ENCODE data around the gene NLN. TPM values are rescaled to one million over a fixed set of nuclear protein-coding genes. Genes with fewer than 3 reads are reported as not detected.

NLN gene
- total RNA-seq, 1 donor from 2014 or later: 6.6 TPM

DNA sequence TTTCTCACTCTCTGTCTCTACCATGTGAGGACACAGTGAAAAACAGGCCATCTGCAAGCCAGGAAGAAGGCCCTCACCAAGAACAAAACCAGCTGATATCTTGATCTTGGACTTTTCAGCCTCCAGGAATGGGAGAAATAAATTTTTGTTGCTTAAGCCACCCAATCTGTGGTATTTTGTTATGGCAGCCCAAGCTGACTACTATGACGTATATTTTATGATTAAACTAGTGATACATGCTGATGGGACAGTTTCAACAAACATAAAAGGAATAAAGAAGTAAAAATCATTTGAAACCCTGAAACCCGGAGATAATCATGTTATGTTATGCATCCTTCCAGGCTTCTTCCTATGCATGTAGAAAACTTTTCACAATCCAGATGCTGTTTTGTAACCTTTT, 132.9 kb downstream of the NLN start:
- no peak for TF ChIP-seq POLR2A (IDR thresholded peaks at IDR 0.05)
- TF ChIP-seq, protein P1, sequence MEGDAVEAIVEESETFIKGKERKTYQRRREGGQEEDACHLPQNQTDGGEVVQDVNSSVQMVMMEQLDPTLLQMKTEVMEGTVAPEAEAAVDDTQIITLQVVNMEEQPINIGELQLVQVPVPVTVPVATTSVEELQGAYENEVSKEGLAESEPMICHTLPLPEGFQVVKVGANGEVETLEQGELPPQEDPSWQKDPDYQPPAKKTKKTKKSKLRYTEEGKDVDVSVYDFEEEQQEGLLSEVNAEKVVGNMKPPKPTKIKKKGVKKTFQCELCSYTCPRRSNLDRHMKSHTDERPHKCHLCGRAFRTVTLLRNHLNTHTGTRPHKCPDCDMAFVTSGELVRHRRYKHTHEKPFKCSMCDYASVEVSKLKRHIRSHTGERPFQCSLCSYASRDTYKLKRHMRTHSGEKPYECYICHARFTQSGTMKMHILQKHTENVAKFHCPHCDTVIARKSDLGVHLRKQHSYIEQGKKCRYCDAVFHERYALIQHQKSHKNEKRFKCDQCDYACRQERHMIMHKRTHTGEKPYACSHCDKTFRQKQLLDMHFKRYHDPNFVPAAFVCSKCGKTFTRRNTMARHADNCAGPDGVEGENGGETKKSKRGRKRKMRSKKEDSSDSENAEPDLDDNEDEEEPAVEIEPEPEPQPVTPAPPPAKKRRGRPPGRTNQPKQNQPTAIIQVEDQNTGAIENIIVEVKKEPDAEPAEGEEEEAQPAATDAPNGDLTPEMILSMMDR (IDR thresholded peaks at IDR 0.05): no peak
- no peak for TF ChIP-seq POLR2AphosphoS5 (IDR thresholded peaks at IDR 0.05; ENCODE audit: insufficient read depth in 1 of 2, low read depth in 1 of 2)
- Histone ChIP-seq H3K27ac (no peak overlapping the region), H3K4me3 (no peak overlapping the region), H3K4me1 (no peaks in the 10 kb centered on the region), H3K9me3 (no peaks in the 10 kb centered on the region), H3K36me3 (no peaks in the 10 kb centered on the region), H3K27me3 (no peaks in the 10 kb centered on the region)
- intact Hi-C loops (cut with DNase I): no loop called here
- DNase-seq (ENCODE audit: extremely low spot score in 2 of 2): no peak

DNA sequence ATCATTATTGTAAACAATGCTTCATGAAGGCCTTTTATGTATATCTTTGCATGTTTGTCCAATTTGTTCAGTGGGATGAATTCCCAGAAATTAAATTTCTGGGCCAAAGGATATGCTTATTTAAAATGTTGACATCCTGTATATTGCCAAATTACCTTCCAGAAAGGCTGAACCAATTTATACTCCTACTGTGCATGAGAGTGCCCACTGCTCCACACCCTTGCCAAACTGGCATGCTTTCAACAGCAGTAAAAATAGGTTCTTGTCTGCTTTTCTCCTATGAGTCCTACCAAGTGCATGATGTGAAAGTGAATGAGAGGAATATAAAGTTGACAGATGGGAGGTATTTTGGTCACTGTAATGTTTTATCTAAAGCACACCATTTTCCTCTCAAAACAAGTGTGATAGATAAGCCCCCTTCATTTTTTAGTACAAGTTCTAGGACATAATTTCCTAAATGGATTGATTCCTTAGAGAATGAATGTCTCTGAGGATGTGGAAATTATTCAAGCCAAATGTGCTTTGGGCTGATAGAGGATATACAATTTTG, 133.8 kb downstream of the NLN start:
- no peaks in the 10 kb centered on the region for H3K9me3 ChIP-seq
- no peak for TF ChIP-seq POLR2AphosphoS5 (IDR thresholded peaks at IDR 0.05; ENCODE audit: insufficient read depth in 1 of 2, low read depth in 1 of 2)
- TF ChIP-seq, protein P1 (IDR thresholded peaks at IDR 0.05): no peak
- TF ChIP-seq POLR2A (IDR thresholded peaks at IDR 0.05): no peak
- no peak overlapping the region for H3K4me3 ChIP-seq
- intact Hi-C loops (cut with DNase I): no loop called here
- no peak overlapping the region for H3K27ac ChIP-seq
- no peak for DNase-seq (ENCODE audit: extremely low spot score in 2 of 2)
- no peaks in the 10 kb centered on the region for H3K36me3 ChIP-seq
- no peaks in the 10 kb centered on the region for H3K4me1 ChIP-seq
- H3K27me3 ChIP-seq: no peaks in the 10 kb centered on the region

DNA sequence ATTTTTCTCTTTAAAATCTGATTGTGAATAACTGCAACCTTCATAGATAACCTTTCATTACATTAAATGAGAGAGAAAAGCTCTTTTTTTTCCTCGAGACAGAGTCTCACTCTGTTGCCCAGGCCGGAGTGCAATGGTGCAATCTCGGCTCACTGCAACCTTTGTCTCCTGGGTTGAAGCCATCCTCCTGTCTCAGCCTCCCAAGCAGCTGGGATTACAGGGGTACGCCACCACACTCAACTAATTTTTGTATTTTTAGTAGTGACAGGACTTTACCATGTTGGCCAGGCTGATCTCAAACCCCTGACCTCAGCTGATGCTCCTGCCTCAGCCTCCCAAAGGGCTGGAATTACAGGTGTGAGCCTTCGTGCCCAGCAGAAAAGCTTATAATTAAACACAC, 134.5 kb downstream of the NLN start:
- H3K9me3 ChIP-seq: no peaks in the 10 kb centered on the region
- H3K4me1 ChIP-seq: no peaks in the 10 kb centered on the region
- no peak overlapping the region for H3K4me3 ChIP-seq
- H3K36me3 ChIP-seq: no peaks in the 10 kb centered on the region
- no peak for TF ChIP-seq POLR2AphosphoS5 (IDR thresholded peaks at IDR 0.05; ENCODE audit: insufficient read depth in 1 of 2, low read depth in 1 of 2)
- TF ChIP-seq POLR2A (IDR thresholded peaks at IDR 0.05): no peak
- TF ChIP-seq, protein P1 (IDR thresholded peaks at IDR 0.05): no peak
- no peak overlapping the region for H3K27ac ChIP-seq
- H3K27me3 ChIP-seq: no peaks in the 10 kb centered on the region
- intact Hi-C loops (cut with DNase I): no loop called here
- DNase-seq (ENCODE audit: extremely low spot score in 2 of 2): no peak

DNA sequence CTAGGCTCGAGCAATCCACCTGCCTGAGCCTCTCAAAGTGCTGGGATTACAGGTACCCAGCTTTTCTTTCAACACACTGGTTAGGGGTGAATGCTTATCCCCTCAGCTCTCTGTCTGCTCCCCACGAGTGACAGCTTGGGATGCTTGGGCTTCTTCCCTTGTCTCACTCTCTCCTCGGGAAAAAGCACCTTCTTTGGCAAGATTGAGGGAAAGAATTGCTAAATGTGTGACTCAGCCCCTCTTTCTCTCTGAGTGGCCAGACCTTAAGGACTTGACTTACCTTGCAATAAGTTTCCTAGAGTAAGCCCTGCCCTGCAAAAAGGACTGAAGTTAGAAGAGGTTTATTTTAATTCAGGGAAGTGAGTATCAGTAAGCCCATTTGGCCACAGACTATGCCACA, 136.3 kb downstream of the NLN start:
- H3K27ac ChIP-seq: no peak overlapping the region

DNA sequence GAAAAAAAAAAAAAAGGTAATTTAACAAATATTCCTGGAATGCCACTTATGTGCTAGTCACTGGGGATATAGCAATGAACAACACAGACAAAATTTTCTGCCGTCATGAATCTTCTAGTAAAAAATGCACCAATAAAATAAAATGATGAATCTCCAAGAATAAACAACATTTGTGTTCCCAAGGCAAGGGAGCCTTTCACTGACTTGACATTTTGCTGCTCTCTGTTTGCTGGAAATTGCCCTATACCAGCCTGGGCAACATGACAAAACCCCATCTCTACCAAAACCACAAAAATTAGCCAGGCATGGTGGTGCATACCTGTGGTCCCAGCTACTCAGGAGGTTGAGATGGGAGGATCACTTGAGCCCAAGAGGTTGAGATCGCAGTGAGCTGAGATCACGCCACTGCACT, 139.8 kb downstream of the NLN start:
- intact Hi-C loops (cut with DNase I): no loop called here
- no peak overlapping the region for H3K4me3 ChIP-seq
- no peaks in the 10 kb centered on the region for H3K27me3 ChIP-seq
- H3K9me3 ChIP-seq: no peaks in the 10 kb centered on the region
- H3K27ac ChIP-seq: no peak overlapping the region
- DNase-seq (ENCODE audit: extremely low spot score in 2 of 2): no peak
- H3K4me1 ChIP-seq: no peaks in the 10 kb centered on the region
- H3K36me3 ChIP-seq: no peaks in the 10 kb centered on the region
- TF ChIP-seq POLR2AphosphoS5 (IDR thresholded peaks at IDR 0.05; ENCODE audit: insufficient read depth in 1 of 2, low read depth in 1 of 2): no peak
- TF ChIP-seq POLR2A (IDR thresholded peaks at IDR 0.05): no peak
- TF ChIP-seq, protein P1 (IDR thresholded peaks at IDR 0.05): no peak

More for the DNA sequence above, 136.3 kb downstream of the NLN start:
- TF ChIP-seq POLR2A (IDR thresholded peaks at IDR 0.05) (no peak), POLR2AphosphoS5 (IDR thresholded peaks at IDR 0.05; ENCODE audit: insufficient read depth in 1 of 2, low read depth in 1 of 2) (no peak)
- TF ChIP-seq, protein P1 (IDR thresholded peaks at IDR 0.05): no peak
- H3K36me3 ChIP-seq: no peaks in the 10 kb centered on the region
- H3K9me3 ChIP-seq: no peaks in the 10 kb centered on the region
- no peaks in the 10 kb centered on the region for H3K4me1 ChIP-seq
- no peak for DNase-seq (ENCODE audit: extremely low spot score in 2 of 2)
- H3K27me3 ChIP-seq: no peaks in the 10 kb centered on the region
- intact Hi-C loops (cut with DNase I): no loop called here
- H3K4me3 ChIP-seq: no peak overlapping the region
